Measurements from ENCODE around the gene BTBD6. TPM values are rescaled to one million over a fixed set of nuclear protein-coding genes. Genes with fewer than 3 reads are reported as not detected.
"Not testable (repeated sequence)": the region's sequence is repeated elsewhere in the genome, so short reads cannot be mapped to it uniquely, and the experiment has no call there.

BTBD6 gene
- total RNA-seq, 1 experiment from 2014 or later, result 0.26 TPM

GRCh38 chr14:105292826-105293711 lies 44.7 kb downstream of the BTBD6 start:
- in situ Hi-C loops (cut with HindIII; ENCODE audit: low pct_unique_long_range_greater_than_20kb, low sequenced_read_pairs) (no loop called here), intact Hi-C loops (cut with micrococcal nuclease; ENCODE audit: unreplicated experiment) (no loop called here)
- Histone ChIP-seq H3K9me3 (ENCODE audit: control insufficient read depth, insufficient read depth, low read depth, low read length) (no peaks in the 10 kb centered on the region), H3K4me1 (ENCODE audit: control insufficient read depth, insufficient read depth, low read length) (peaks cover 7% of the 10 kb centered on the region; the same call in 1 of the 2 replicates), H3K36me3 (ENCODE audit: control insufficient read depth, insufficient read depth, low read length) (no peaks in the 10 kb centered on the region), H3K4me3 (ENCODE audit: low read depth in 2 of 2, low read length in 2 of 2) (no peak overlapping the region), H3K27ac (ENCODE audit: low read length) (no peak overlapping the region), H3K27me3 (ENCODE audit: control insufficient read depth, insufficient read depth, low read length) (no peaks in the 10 kb centered on the region)
- TF ChIP-seq SIN3A (IDR thresholded peaks at IDR 0.05; ENCODE audit: borderline replicate concordance, insufficient read depth, low read depth, low read length), result no peak
- BruUV-seq (replicated peaks), result no TSS peak
- POLR2A ChIA-PET, result no interaction called here
- ATAC-seq (no peak), DNase-seq (ENCODE audit: low read depth, low spot score) (no peak)
- CTCF ChIA-PET, result no interaction called here

GRCh38 chr14:105294142-105294597 lies 45.8 kb downstream of the BTBD6 start:
- no peaks in the 10 kb centered on the region for H3K27me3 ChIP-seq (ENCODE audit: control insufficient read depth, insufficient read depth, low read length)
- H3K36me3 ChIP-seq (ENCODE audit: control insufficient read depth, insufficient read depth, low read length), result no peaks in the 10 kb centered on the region
- POLR2A ChIA-PET, result no interaction called here
- CTCF ChIA-PET, result no interaction called here
- no peak overlapping the region for H3K27ac ChIP-seq (ENCODE audit: low read length)
- ATAC-seq (peak; percentile 64), DNase-seq (ENCODE audit: low read depth, low spot score) (no peak)
- in situ Hi-C loops (cut with HindIII; ENCODE audit: low pct_unique_long_range_greater_than_20kb, low sequenced_read_pairs), result no loop called here
- H3K4me1 ChIP-seq (ENCODE audit: control insufficient read depth, insufficient read depth, low read length), result peaks cover 7% of the 10 kb centered on the region; the same call in 1 of the 2 replicates
- TF ChIP-seq REST (IDR thresholded peaks at IDR 0.05; ENCODE audit: insufficient read depth in 1 of 2, low read depth in 2 of 2, low read length in 1 of 2), result no peak
- TF ChIP-seq TCF7L2 (IDR thresholded peaks at IDR 0.05; ENCODE audit: low read depth, low read length), result no peak
- no peak for TF ChIP-seq CTCF (IDR thresholded peaks at IDR 0.05)
- TF ChIP-seq SIN3A (IDR thresholded peaks at IDR 0.05; ENCODE audit: borderline replicate concordance, insufficient read depth, low read depth, low read length), result no peak
- TF ChIP-seq POLR2AphosphoS5 (IDR thresholded peaks at IDR 0.05; ENCODE audit: low read depth, low read length), result no peak
- no peaks in the 10 kb centered on the region for H3K9me3 ChIP-seq (ENCODE audit: control insufficient read depth, insufficient read depth, low read depth, low read length)
- BruUV-seq (replicated peaks), result no TSS peak
- no peak overlapping the region for H3K4me3 ChIP-seq (ENCODE audit: low read depth in 2 of 2, low read length in 2 of 2)
- intact Hi-C loops (cut with micrococcal nuclease; ENCODE audit: unreplicated experiment), result no loop called here

- BruUV-seq (replicated peaks); H3K9me3 ChIP-seq (ENCODE audit: control insufficient read depth, insufficient read depth, low read depth, low read length); CTCF ChIA-PET; H3K4me3 ChIP-seq (ENCODE audit: low read depth in 2 of 2, low read length in 2 of 2); intact Hi-C loops (cut with micrococcal nuclease; ENCODE audit: unreplicated experiment); POLR2A ChIA-PET; DNase-seq (ENCODE audit: low read depth, low spot score); ATAC-seq; in situ Hi-C loops (cut with HindIII; ENCODE audit: low pct_unique_long_range_greater_than_20kb, low sequenced_read_pairs); H3K27me3 ChIP-seq (ENCODE audit: control insufficient read depth, insufficient read depth, low read length); H3K27ac ChIP-seq (ENCODE audit: low read length); H3K4me1 ChIP-seq (ENCODE audit: control insufficient read depth, insufficient read depth, low read length); H3K36me3 ChIP-seq (ENCODE audit: control insufficient read depth, insufficient read depth, low read length): not testable (repeated sequence)
These were observed 49.0 kb downstream of the BTBD6 start for GRCh38 chr14:105297311-105297710.

All from Panc1 (cell line).